ENCODE measurements around the gene ENC1. TPM values are rescaled to one million over a fixed set of nuclear protein-coding genes. Genes with fewer than 3 reads are reported as not detected.
A peak's percentile ranks its signal among the peaks of the same experiment; 100 is the strongest.

The ENC1 gene
- total and polyA plus RNA-seq, 2 experiments from 2014 or later, result 58.8 to 151 TPM

DNA sequence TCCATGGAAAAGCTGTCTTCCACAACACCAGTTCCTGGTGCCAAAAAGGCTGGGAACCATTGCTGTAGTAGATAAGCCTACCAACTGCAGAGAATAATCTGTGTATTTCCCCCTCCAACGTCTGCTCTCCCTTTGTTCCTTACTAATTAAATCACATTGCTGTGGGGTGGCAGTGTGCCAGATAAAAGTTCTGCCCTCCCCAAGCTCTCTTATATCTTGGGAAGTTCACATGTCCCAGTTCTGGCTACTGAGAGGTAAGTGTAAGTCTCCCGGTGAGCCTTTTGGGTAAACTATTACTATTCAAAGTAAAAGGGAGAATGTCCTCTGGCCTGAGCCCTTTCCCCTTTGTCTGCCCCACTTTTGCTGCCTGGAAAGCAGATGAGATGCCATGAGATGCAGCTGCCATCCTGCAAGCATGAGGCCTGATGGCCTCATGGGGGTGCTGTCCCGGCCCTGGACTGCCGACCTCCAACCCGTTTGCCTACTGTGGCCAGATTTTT is 14.7 kb downstream of the ENC1 start:
- Histone ChIP-seq H2AFZ (no peak overlapping the region), H3K79me2 (peaks cover 28% of the 10 kb centered on the region), H3K27ac (peak overlapping the region; percentile 38), H3K4me1 (ENCODE audit: insufficient read depth) (peaks cover 30% of the 10 kb centered on the region), H3K27me3 (no peaks in the 10 kb centered on the region), H3K36me3 (replicated peaks; ENCODE audit: insufficient read depth, low read depth) (no peaks in the 10 kb centered on the region), H3K4me3 (no peak overlapping the region), H3K4me2 (no peak overlapping the region), H4K20me1 (ENCODE audit: insufficient read depth, poor library complexity, severe bottlenecking) (no peaks in the 10 kb centered on the region), H3K9me2 (replicated peaks; ENCODE audit: insufficient read depth) (no peaks in the 10 kb centered on the region), H3K9me3 (ENCODE audit: low read depth) (no peaks in the 10 kb centered on the region)
- TF ChIP-seq EZH2phosphoT487 (IDR thresholded peaks at IDR 0.05; ENCODE audit: low read depth, severe bottlenecking, unreplicated experiment), result no peak
- TF ChIP-seq, protein P1, sequence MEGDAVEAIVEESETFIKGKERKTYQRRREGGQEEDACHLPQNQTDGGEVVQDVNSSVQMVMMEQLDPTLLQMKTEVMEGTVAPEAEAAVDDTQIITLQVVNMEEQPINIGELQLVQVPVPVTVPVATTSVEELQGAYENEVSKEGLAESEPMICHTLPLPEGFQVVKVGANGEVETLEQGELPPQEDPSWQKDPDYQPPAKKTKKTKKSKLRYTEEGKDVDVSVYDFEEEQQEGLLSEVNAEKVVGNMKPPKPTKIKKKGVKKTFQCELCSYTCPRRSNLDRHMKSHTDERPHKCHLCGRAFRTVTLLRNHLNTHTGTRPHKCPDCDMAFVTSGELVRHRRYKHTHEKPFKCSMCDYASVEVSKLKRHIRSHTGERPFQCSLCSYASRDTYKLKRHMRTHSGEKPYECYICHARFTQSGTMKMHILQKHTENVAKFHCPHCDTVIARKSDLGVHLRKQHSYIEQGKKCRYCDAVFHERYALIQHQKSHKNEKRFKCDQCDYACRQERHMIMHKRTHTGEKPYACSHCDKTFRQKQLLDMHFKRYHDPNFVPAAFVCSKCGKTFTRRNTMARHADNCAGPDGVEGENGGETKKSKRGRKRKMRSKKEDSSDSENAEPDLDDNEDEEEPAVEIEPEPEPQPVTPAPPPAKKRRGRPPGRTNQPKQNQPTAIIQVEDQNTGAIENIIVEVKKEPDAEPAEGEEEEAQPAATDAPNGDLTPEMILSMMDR (IDR thresholded peaks at IDR 0.05; ENCODE audit: poor library complexity), result peak; percentile 7
- WGBS (ENCODE audit: low lambda C conversion rate, missing lambda C conversion rate), result 63% methylated on average over 5 of the region's 5 CpGs
- DNase-seq (ENCODE audit: low spot score), result no peak

DNA sequence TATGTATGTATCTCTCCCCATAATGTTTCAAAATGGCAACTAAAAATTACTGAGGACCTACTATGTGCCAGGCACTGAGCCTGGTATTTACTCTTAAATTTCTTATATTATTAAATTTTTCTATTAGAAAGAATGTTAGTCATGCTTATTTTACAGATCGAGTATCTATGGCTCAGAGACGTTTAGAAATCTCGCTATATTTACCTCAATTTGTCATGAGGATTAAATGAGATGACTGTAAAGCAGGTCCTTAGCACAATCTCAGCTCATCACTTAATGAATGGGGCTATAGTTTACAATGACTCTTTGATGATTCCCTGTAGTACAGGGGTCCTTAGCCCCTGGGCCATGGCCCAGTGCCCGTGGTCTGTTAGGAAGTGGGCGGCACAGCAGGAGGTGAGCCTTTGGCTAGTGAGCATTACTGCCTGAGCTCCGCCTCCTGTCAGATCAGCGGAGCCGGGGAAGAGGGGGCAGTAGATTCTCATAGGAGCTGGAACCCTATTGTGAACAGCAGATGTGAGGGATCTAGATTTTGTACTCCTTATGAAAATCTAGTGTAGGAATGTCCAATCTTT is 15.5 kb downstream of the ENC1 start:
- Histone ChIP-seq H4K20me1 (ENCODE audit: insufficient read depth, poor library complexity, severe bottlenecking) (no peaks in the 10 kb centered on the region), H3K4me1 (ENCODE audit: insufficient read depth) (peaks cover 22% of the 10 kb centered on the region), H2AFZ (no peak overlapping the region), H3K36me3 (replicated peaks; ENCODE audit: insufficient read depth, low read depth) (no peaks in the 10 kb centered on the region), H3K4me3 (no peak overlapping the region), H3K27me3 (no peaks in the 10 kb centered on the region), H3K79me2 (peaks cover 20% of the 10 kb centered on the region), H3K9me3 (ENCODE audit: low read depth) (no peaks in the 10 kb centered on the region), H3K4me2 (no peak overlapping the region), H3K9me2 (replicated peaks; ENCODE audit: insufficient read depth) (no peaks in the 10 kb centered on the region), H3K27ac (peak overlapping the region; percentile 38)
- WGBS (ENCODE audit: low lambda C conversion rate, missing lambda C conversion rate), result 76% methylated on average over 8 of the region's 8 CpGs
- no peak for DNase-seq (ENCODE audit: low spot score)
- TF ChIP-seq EZH2 (IDR thresholded peaks at IDR 0.05; ENCODE audit: borderline replicate concordance) (no peak), EZH2phosphoT487 (IDR thresholded peaks at IDR 0.05; ENCODE audit: low read depth, severe bottlenecking, unreplicated experiment) (no peak)
- TF ChIP-seq, protein P1 (IDR thresholded peaks at IDR 0.05; ENCODE audit: poor library complexity), result no peak

DNA sequence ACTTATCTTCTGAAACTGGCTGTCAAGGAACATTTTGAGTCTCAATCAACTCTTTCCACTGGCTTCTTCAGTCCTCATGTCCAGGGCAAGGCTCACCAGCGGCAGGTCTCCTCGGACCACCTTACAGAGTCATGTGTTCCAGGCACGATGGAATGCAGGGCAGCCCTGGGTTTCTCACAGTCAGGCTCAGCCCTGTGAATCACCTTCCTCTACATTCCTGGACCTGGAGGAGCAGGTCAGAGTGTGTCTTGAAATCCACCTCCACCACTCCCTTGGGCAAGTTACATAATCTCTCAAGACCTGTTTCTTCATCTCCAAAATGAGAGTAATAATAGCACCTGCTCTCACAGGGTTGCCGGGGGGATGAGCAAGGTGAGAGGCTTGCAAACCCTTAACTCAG is 16.0 kb downstream of the ENC1 start:
- H3K4me3 ChIP-seq, result no peak overlapping the region
- H3K27ac ChIP-seq, result peak overlapping the region; percentile 35
- H2AFZ ChIP-seq, result no peak overlapping the region
- H3K4me2 ChIP-seq, result no peak overlapping the region
- H3K79me2 ChIP-seq, result peaks cover 15% of the 10 kb centered on the region
- TF ChIP-seq, protein P1 (IDR thresholded peaks at IDR 0.05; ENCODE audit: poor library complexity), result no peak
- TF ChIP-seq EZH2 (IDR thresholded peaks at IDR 0.05; ENCODE audit: borderline replicate concordance) (no peak), EZH2phosphoT487 (IDR thresholded peaks at IDR 0.05; ENCODE audit: low read depth, severe bottlenecking, unreplicated experiment) (no peak)
- no peaks in the 10 kb centered on the region for H3K9me2 ChIP-seq (replicated peaks; ENCODE audit: insufficient read depth)
- H3K27me3 ChIP-seq, result no peaks in the 10 kb centered on the region
- no peak for DNase-seq (ENCODE audit: low spot score)
- peaks cover 19% of the 10 kb centered on the region for H3K4me1 ChIP-seq (ENCODE audit: insufficient read depth)
- no peaks in the 10 kb centered on the region for H3K9me3 ChIP-seq (ENCODE audit: low read depth)
- H3K36me3 ChIP-seq (replicated peaks; ENCODE audit: insufficient read depth, low read depth), result no peaks in the 10 kb centered on the region
- H4K20me1 ChIP-seq (ENCODE audit: insufficient read depth, poor library complexity, severe bottlenecking), result no peaks in the 10 kb centered on the region
- 75% methylated on average over 4 of the region's 4 CpGs for WGBS (ENCODE audit: low lambda C conversion rate, missing lambda C conversion rate)

All from hepatocyte (in vitro differentiated cells).